ENCODE measurements around the gene PDE10A. TPM values are rescaled to one million over a fixed set of nuclear protein-coding genes. Genes with fewer than 3 reads are reported as not detected.

The PDE10A gene
- total and polyA plus RNA-seq, 2 of the 8 experiments (the other 6 are each of a cell fraction or from before 2014, with no cell fraction given), result 1.1 to 2.4 TPM

DNA sequence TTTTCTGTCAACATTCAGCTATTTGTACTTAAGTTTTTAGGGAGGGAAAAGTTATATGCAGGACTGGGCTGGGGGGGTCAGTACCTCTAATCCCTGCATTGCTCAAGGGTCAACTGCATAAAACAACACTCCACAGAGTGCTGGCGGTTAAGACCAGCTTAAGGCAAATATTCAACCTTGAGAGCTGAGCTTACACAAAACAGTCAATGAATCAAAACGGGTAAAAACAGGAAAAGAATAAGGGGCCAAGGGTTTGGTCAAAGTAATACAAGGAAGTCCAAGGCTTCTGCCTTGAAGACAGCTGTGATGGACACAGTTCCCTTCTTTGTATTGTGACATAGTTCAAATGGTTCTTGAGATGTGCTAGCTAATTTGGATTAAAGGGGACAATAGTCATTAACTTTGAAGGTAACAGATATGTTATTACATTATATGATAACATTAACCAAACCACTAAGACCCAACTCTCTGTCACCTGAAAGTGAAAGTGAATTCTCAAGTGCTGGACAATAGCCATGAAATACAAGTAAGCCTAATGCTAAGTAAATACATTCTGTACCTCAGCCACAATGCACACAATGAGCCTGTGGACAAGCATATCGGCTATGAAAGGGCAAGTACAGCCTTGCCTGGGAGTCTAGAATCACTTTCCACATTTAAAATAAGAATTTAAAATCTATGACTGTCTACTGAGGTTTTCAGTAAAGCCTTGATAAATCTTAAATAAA lies 106.8 kb downstream of the PDE10A start:
- peaks cover 5 to 11% of the 10 kb centered on the region in 2 experiments for H3K9me3 ChIP-seq (ENCODE audit: insufficient read depth in 2 of 2, low read depth in 1 of 2, low read length in 1 of 2)
- no peak overlapping the region for H4K8ac ChIP-seq (ENCODE audit: extremely low read depth, insufficient read depth, low read length)
- no peak for DNase-seq (ENCODE audit: low read depth in 1 of 2, low spot score in 2 of 2)
- FAIRE-seq, result no peak
- whole genome bisulfite sequencing, 2 experiments (ENCODE audit: extremely low coverage in 1 of 2, insufficient coverage in 1 of 2, insufficient read length in 1 of 2, insufficient replicate concordance in 2 of 2, low coverage in 1 of 2, low lambda C conversion rate in 2 of 2, missing lambda C conversion rate in 1 of 2), result 89% methylated on average over 3 of the region's 3 CpGs; no CpG with 5 or more reads in 1 of the 2 experiments
- H3K79me1 ChIP-seq (ENCODE audit: low read depth, low read length), result no peaks in the 10 kb centered on the region
- H2AK5ac ChIP-seq (ENCODE audit: low read depth, low read length), result no peak overlapping the region
- POLR2A ChIA-PET (ENCODE audit: partially characterized antibody), result no interaction called here
- CTCF ChIA-PET (ENCODE audit: partially characterized antibody), result no interaction called here
- H4K91ac ChIP-seq (replicated peaks; ENCODE audit: insufficient read length, low read length), result no peak overlapping the region
- no peaks in the 10 kb centered on the region for H3K79me2 ChIP-seq (ENCODE audit: control insufficient read depth in 1 of 2, insufficient read depth in 2 of 2, low read length in 2 of 2)
- no peak overlapping the region for H3K9ac ChIP-seq (replicated peaks in 1 of 4; ENCODE audit: extremely low read depth in 1 of 4, low read depth in 3 of 4, low read length in 3 of 4)
- H3K4me1 ChIP-seq (replicated peaks in 1 of 4; ENCODE audit: control insufficient read depth in 3 of 4, insufficient read depth in 4 of 4, low read length in 3 of 4), result peaks cover 0 to 8% (median 5%) of the 10 kb centered on the region in 4 experiments; a peak in 4 of 7 replicates
- no peak overlapping the region for H3K23ac ChIP-seq (ENCODE audit: insufficient read length)
- H2BK15ac ChIP-seq (ENCODE audit: low read length), result no peak overlapping the region
- no peaks in the 10 kb centered on the region for H3K36me3 ChIP-seq (ENCODE audit: control insufficient read depth in 2 of 4, insufficient read depth in 4 of 4, low read length in 3 of 4)
- no peak overlapping the region for H3K14ac ChIP-seq (ENCODE audit: insufficient read length)
- no peak overlapping the region for H3K18ac ChIP-seq (ENCODE audit: extremely low read depth, low read length)
- H3K56ac ChIP-seq (replicated peaks; ENCODE audit: insufficient read length, low read depth, low read length), result no peak overlapping the region
- no peak overlapping the region for H3K4me2 ChIP-seq (ENCODE audit: insufficient read depth in 1 of 2, low read depth in 2 of 2, low read length in 2 of 2)
- H2AFZ ChIP-seq (ENCODE audit: low read length), result no peak overlapping the region
- no peak overlapping the region for H4K5ac ChIP-seq (ENCODE audit: insufficient read length, low read depth, low read length)
- no peak overlapping the region for H2BK12ac ChIP-seq (ENCODE audit: low read depth, low read length)
- no peak overlapping the region for H3K4me3 ChIP-seq (ENCODE audit: extremely low read depth in 1 of 4, insufficient read depth in 2 of 4, low read depth in 3 of 4, low read length in 4 of 4)
- H2BK5ac ChIP-seq (ENCODE audit: low read depth, low read length), result no peak overlapping the region
- H3K27ac ChIP-seq (ENCODE audit: low read depth, low read length), result no peak overlapping the region
- no peaks in the 10 kb centered on the region for H4K20me1 ChIP-seq (replicated peaks in 1 of 2; ENCODE audit: control insufficient read depth in 1 of 2, insufficient read depth in 2 of 2, low read length in 2 of 2)
- no peaks in the 10 kb centered on the region for H3K27me3 ChIP-seq (replicated peaks in 1 of 4; ENCODE audit: control insufficient read depth in 3 of 4, extremely low read depth in 1 of 4, insufficient read depth in 3 of 4, low read length in 3 of 4)
- TF ChIP-seq ZNF274 (IDR thresholded peaks at IDR 0.05; ENCODE audit: borderline replicate concordance, extremely low read depth, low read length), result no peak
- no peak overlapping the region for H2BK120ac ChIP-seq (replicated peaks; ENCODE audit: low read depth, low read length)
- no peak overlapping the region for H3K4ac ChIP-seq (replicated peaks; ENCODE audit: insufficient read length, low read depth, low read length)
- H3K23me2 ChIP-seq (ENCODE audit: low read depth, low read length), result no peaks in the 10 kb centered on the region
- H2BK20ac ChIP-seq (ENCODE audit: low read length), result no peak overlapping the region
